Loucy (cell line): ENCODE measurements around the gene KRTAP4-7.

Source experiments
- EZH2phosphoT487 ChIP-seq: fragments of 200-600 bp; IDR thresholded peaks from 2 replicates; pipeline ENCODE4 v1.6.1; 2018; ENCODE audit warnings: antibody characterized with exemption, mild to moderate bottlenecking, moderate library complexity, borderline replicate concordance
- TF ChIP-seq, protein P1 (sequence below): fragments of 200-600 bp; sonication (generic); conservative IDR thresholded peaks from 2 replicates; pipeline ENCODE4 v1.5.1; 2014; ENCODE audit warnings: mild to moderate bottlenecking, antibody characterized with exemption, low read length

GRCh38 chr17:41103896-41104295, 19.9 kb downstream of the KRTAP4-7 start:
- TF ChIP-seq, protein P1, sequence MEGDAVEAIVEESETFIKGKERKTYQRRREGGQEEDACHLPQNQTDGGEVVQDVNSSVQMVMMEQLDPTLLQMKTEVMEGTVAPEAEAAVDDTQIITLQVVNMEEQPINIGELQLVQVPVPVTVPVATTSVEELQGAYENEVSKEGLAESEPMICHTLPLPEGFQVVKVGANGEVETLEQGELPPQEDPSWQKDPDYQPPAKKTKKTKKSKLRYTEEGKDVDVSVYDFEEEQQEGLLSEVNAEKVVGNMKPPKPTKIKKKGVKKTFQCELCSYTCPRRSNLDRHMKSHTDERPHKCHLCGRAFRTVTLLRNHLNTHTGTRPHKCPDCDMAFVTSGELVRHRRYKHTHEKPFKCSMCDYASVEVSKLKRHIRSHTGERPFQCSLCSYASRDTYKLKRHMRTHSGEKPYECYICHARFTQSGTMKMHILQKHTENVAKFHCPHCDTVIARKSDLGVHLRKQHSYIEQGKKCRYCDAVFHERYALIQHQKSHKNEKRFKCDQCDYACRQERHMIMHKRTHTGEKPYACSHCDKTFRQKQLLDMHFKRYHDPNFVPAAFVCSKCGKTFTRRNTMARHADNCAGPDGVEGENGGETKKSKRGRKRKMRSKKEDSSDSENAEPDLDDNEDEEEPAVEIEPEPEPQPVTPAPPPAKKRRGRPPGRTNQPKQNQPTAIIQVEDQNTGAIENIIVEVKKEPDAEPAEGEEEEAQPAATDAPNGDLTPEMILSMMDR = no peak
- no peak for TF ChIP-seq EZH2phosphoT487
